CD4-positive, alpha-beta T cell (primary cell): ENCODE data around the gene UBL4A. TPM values are rescaled to one million over a fixed set of nuclear protein-coding genes. Genes with fewer than 3 reads are reported as not detected.

Experiments used
- ATAC-seq: fragments of 200-7000 bp; cut with Tn5 transposase; one replicate; pipeline ENCODE4 v1.10.0; 2022; ENCODE audit warnings: mild to moderate bottlenecking; ENCODE audit not compliant: poor library complexity
- CTCF ChIA-PET: fragments of 350-600 bp; sonication (Branson Sonifier 250); formaldehyde crosslinking; loops from one replicate; lab custom pipeline; 2021; ENCODE audit warnings: antibody characterized with exemption, inconsistent platforms; lab: Charles Lee
- POLR2A ChIA-PET: fragments of 350-600 bp; sonication (Branson Sonifier 250); formaldehyde crosslinking; loops from one replicate; lab custom pipeline; 2021; ENCODE audit warnings: antibody characterized with exemption, inconsistent platforms; lab: Charles Lee
- DNase-seq, 14 experiments: peaks; one replicate each; pipeline ENCODE4 v3.0.0-alpha.2; 2013 to 2020; ENCODE audit warnings: mixed read lengths in 2 of 14
- H3K27ac ChIP-seq, 2 donors: one replicate each; pipeline versions ENCODE4 v1.5.1 to v1.7.0; 2013; ENCODE audit warnings: low read length in 2 of 2, low read depth in 1 of 2, mild to moderate bottlenecking in 1 of 2
- H3K27me3 ChIP-seq, 2 experiments: 1 replicate in 1 of 2; 2 replicates in 1 of 2; pipeline versions ENCODE4 v1.6.1 to v1.7.0; 2013; ENCODE audit warnings: low read length in 2 of 2, control low read depth in 1 of 2, mild to moderate bottlenecking in 1 of 2, moderate library complexity in 1 of 2; ENCODE audit not compliant: insufficient read depth in 2 of 2, control insufficient read depth in 1 of 2
- H3K36me3 ChIP-seq: one replicate; pipeline ENCODE4 v1.6.1; 2013; ENCODE audit warnings: low read length, control low read depth; ENCODE audit not compliant: insufficient read depth
- H3K4me1 ChIP-seq: one replicate; pipeline ENCODE4 v1.6.1; 2013; ENCODE audit warnings: low read length, control low read depth; ENCODE audit not compliant: insufficient read depth
- H3K4me3 ChIP-seq: one replicate; pipeline ENCODE4 v1.5.1; 2013; ENCODE audit warnings: mild to moderate bottlenecking, low read length, moderate library complexity
- H3K9me3 ChIP-seq, 2 experiments: 1 replicate in 1 of 2; 2 replicates in 1 of 2; pipeline versions ENCODE4 v1.6.1 to v1.7.0; 2013; ENCODE audit warnings: low read length in 2 of 2, mild to moderate bottlenecking in 2 of 2, control low read depth in 1 of 2, moderate library complexity in 1 of 2; ENCODE audit not compliant: control insufficient read depth in 1 of 2, insufficient read depth in 1 of 2
- H3K27ac Mint-ChIP-seq: one replicate; pipeline ENCODE4 v1.8.0; 2020; ENCODE audit warnings: mixed read lengths
- H3K27me3 Mint-ChIP-seq: one replicate; pipeline ENCODE4 v1.8.0; 2021; ENCODE audit warnings: mixed read lengths
- H3K36me3 Mint-ChIP-seq: one replicate; pipeline ENCODE4 v1.8.0; 2021; ENCODE audit warnings: low read depth, mixed read lengths
- H3K4me1 Mint-ChIP-seq: one replicate; pipeline ENCODE4 v1.8.0; 2021; ENCODE audit warnings: low read depth, mixed read lengths
- H3K4me3 Mint-ChIP-seq: one replicate; pipeline ENCODE4 v1.8.0; 2020; ENCODE audit warnings: mild to moderate bottlenecking, mixed read lengths
- H3K9me3 Mint-ChIP-seq: one replicate; pipeline ENCODE4 v1.8.0; 2020; ENCODE audit warnings: mixed read lengths
- CTCF ChIP-seq: fragments of 200-600 bp; IDR thresholded peaks from one replicate; pipeline ENCODE4 v1.8.0; 2022; ENCODE audit warnings: antibody characterized with exemption, mild to moderate bottlenecking
- intact Hi-C, 2 experiments: fragments of 100-400 bp; cut with DNase I in 1 of 2; cut with micrococcal nuclease in 1 of 2; formaldehyde crosslinking; loops; one replicate each; pipeline versions ENCODE4 v1.15.1 to v1.9.0; 2023 to 2025; cut with DNase I, micrococcal nuclease
- total RNA-seq, 174 experiments: library from RNA in 2 of 174; stranded (reverse) in 2 of 174; gene quantifications; one replicate each; pipeline ENCODE4 v1.2.3 and lab custom pipeline; 2021 to 2026

UBL4A gene
- total RNA-seq, 2 experiments from 2014 or later: 6.6 to 8.9 TPM

DNA sequence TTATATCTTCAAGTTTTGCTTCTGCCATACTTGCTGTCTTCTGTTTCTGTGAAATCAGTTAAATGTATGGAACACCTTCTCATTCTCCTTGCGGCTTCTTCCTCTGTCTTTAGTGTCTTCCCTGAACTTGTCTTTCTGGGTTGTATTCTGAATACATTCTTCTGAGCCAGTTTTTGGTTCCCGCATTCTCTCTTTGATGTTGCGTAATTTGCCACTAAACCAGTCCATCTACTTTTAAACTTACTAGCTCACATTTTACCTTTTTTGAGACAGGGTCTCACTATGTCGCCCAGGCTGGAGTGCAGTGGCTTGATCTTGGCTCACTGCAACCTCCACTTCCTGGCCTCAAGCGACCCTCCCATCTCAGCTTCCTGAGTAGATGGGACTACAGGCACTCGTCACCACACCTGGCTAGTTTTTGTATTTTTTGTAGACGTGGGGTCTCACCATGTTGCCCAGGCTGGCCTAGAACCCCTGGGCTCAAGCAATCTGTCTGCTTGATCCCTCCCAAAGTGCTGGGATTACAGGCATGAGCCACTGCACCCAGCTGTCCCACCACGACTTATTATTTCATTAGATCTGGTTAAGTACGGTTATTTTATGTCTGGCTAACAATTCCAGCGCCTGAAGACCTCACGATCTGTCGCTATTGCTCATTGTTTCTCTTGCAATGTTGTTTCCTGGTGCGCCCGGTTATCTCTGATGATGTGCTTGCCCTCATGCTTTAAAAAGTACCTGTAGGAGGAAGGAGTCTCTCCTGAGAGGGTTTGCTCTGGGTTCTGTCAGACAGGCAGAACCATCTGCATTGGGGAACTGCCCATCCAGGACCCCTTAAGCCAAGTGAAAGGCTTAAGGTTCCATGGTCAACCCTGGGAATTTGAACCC lies 39.4 kb upstream of the UBL4A start:
- peak overlapping the region; percentile 72 for H3K27ac Mint-ChIP-seq
- H3K9me3 ChIP-seq: no peaks in the 10 kb centered on the region
- intact Hi-C loops: no loop called here
- H3K9me3 Mint-ChIP-seq: no peaks in the 10 kb centered on the region
- H3K4me3 Mint-ChIP-seq: peak overlapping the region; percentile 4
- no peaks in the 10 kb centered on the region for H3K27me3 ChIP-seq
- ChIA-PET CTCF (interaction anchor here (0.9 to 1.0 kb wide), 2 partner anchors 115 to 128 kb away, joined by 3 read pairs; partner anchors contain the start of gene RPL10), POLR2A (interaction anchor here (1.0 to 3.1 kb wide), 3 partner anchors 10 to 128 kb away, joined by 3 to 21 read pairs (median 3); partner anchors contain the start of genes FAM3A, RPL10 and UBL4A)
- H3K36me3 ChIP-seq: no peaks in the 10 kb centered on the region
- peaks cover 22% of the 10 kb centered on the region for H3K4me1 Mint-ChIP-seq
- H3K4me1 ChIP-seq: peaks cover 24% of the 10 kb centered on the region
- DNase-seq (no peak), ATAC-seq (no peak)
- no peaks in the 10 kb centered on the region for H3K27me3 Mint-ChIP-seq
- no peak overlapping the region for H3K27ac ChIP-seq
- H3K4me3 ChIP-seq: no peak overlapping the region
- no peak for TF ChIP-seq CTCF
- no peaks in the 10 kb centered on the region for H3K36me3 Mint-ChIP-seq

- intact Hi-C loops: loop anchor here in 1 of 2 experiments (5.0 kb wide), 1 partner anchor 42 kb away; the partner anchor contains the start of gene LAGE3
- peaks cover 19% of the 10 kb centered on the region for H3K4me1 ChIP-seq
- Mint-ChIP-seq H3K9me3 (no peaks in the 10 kb centered on the region), H3K36me3 (peaks cover 4% of the 10 kb centered on the region), H3K27me3 (no peaks in the 10 kb centered on the region), H3K4me3 (no peak overlapping the region), H3K27ac (no peak overlapping the region), H3K4me1 (peaks cover 14% of the 10 kb centered on the region)
- H3K9me3 ChIP-seq: no peaks in the 10 kb centered on the region
- ATAC-seq: no peak
- DNase-seq: no peak
- no peaks in the 10 kb centered on the region for H3K27me3 ChIP-seq
- H3K4me3 ChIP-seq: no peak overlapping the region
- CTCF ChIA-PET: interaction anchor here (0.9 kb wide), 1 partner anchor 8 kb away, joined by 6 read pairs; no protein-coding TSS in a partner anchor
- H3K36me3 ChIP-seq: no peaks in the 10 kb centered on the region
- POLR2A ChIA-PET: no interaction called here
- TF ChIP-seq CTCF: no peak
- H3K27ac ChIP-seq: no peak overlapping the region
These were observed 33.0 kb upstream of the UBL4A start for GRCh38 chrX:154519389-154519788.

GRCh38 chrX:154517101-154517781 lies 30.8 kb upstream of the UBL4A start:
- peaks cover 10% of the 10 kb centered on the region for H3K36me3 Mint-ChIP-seq
- H3K4me1 Mint-ChIP-seq: peaks cover 21% of the 10 kb centered on the region
- Histone ChIP-seq H3K9me3 (no peaks in the 10 kb centered on the region), H3K27me3 (no peaks in the 10 kb centered on the region), H3K27ac (no peak overlapping the region), H3K4me3 (peak overlapping the region; percentile 62), H3K36me3 (no peaks in the 10 kb centered on the region), H3K4me1 (peaks cover 35% of the 10 kb centered on the region)
- DNase-seq: no peak
- H3K27ac Mint-ChIP-seq: peak overlapping the region; percentile 91
- H3K9me3 Mint-ChIP-seq: no peaks in the 10 kb centered on the region
- H3K27me3 Mint-ChIP-seq: no peaks in the 10 kb centered on the region
- intact Hi-C loops: loop anchor here in 1 of 2 experiments (2.0 to 5.0 kb wide), 3 partner anchors 16 to 40 kb away; partner anchors contain the start of gene LAGE3
- H3K4me3 Mint-ChIP-seq: peak overlapping the region; percentile 42
- no peak for TF ChIP-seq CTCF
- CTCF ChIA-PET: interaction anchor here (2.5 kb wide), 1 partner anchor 10 kb away, joined by 8 read pairs; no protein-coding TSS in a partner anchor
- POLR2A ChIA-PET: interaction anchor here (0.8 to 3.8 kb wide), 8 partner anchors 9 to 421 kb away, joined by 3 to 35 read pairs (median 4); partner anchors contain the start of genes FLNA, SLC10A3 and UBL4A
- ATAC-seq: no peak
